GM12878 (cell line): ENCODE results near the gene HJURP. TPM values are rescaled to one million over a fixed set of nuclear protein-coding genes. Genes with fewer than 3 reads are reported as not detected.

Source experiments
- ATF7 ChIP-seq: fragments of 450-650 bp; IDR thresholded peaks from 2 replicates; pipeline ENCODE4 v1.6.1; 2016; ENCODE audit warnings: low read depth, mild to moderate bottlenecking
- EP300 ChIP-seq, 2 experiments: fragments of 150-350 bp in 1 of 2; IDR thresholded peaks; 2 replicates each; pipeline ENCODE4 v1.6.1; 2011 to 2012; ENCODE audit warnings: low read depth in 2 of 2, low read length in 2 of 2, borderline replicate concordance in 1 of 2, improper control_type of control experiment in 1 of 2, inconsistent platforms in 1 of 2; ENCODE audit not compliant: control insufficient read depth in 1 of 2
- GABPA ChIP-seq: IDR thresholded peaks from 2 replicates; pipeline ENCODE4 v1.6.1; 2014; ENCODE audit warnings: antibody characterized with exemption, low read depth, mild to moderate bottlenecking, inconsistent platforms
- IKZF2 ChIP-seq, 2 experiments: fragments of 450-650 bp; IDR thresholded peaks; 2 replicates each; pipeline ENCODE4 v1.6.1; 2017; ENCODE audit warnings: mild to moderate bottlenecking in 2 of 2, moderate library complexity in 2 of 2
- LARP7 ChIP-seq: fragments of 450-650 bp; IDR thresholded peaks from 2 replicates; pipeline ENCODE4 v1.6.1; 2017; ENCODE audit warnings: mild to moderate bottlenecking
- MAX ChIP-seq: IDR thresholded peaks from 2 replicates; pipeline ENCODE4 v1.6.1; 2012; ENCODE audit warnings: low read depth, low read length, improper control_type of control experiment
- MYC ChIP-seq: IDR thresholded peaks from 2 replicates; pipeline ENCODE4 v1.6.1; 2011; ENCODE audit warnings: mild to moderate bottlenecking, low read length, moderate library complexity, inconsistent platforms; ENCODE audit not compliant: insufficient read depth, insufficient replicate concordance, insufficient read length, severe bottlenecking
- NFYA ChIP-seq: IDR thresholded peaks from 2 replicates; pipeline ENCODE4 v1.6.1; 2011; ENCODE audit warnings: low read depth, mild to moderate bottlenecking, low read length, improper control_type of control experiment, borderline replicate concordance
- NFYB ChIP-seq: IDR thresholded peaks from 2 replicates; pipeline ENCODE4 v1.6.1; 2011; ENCODE audit warnings: low read depth, mild to moderate bottlenecking, low read length, improper control_type of control experiment, moderate library complexity; ENCODE audit not compliant: insufficient read depth
- NRF1 ChIP-seq: conservative IDR thresholded peaks from 2 replicates; pipeline ENCODE4 v1.6.1; 2011; ENCODE audit warnings: mild to moderate bottlenecking, low read depth, low read length, improper control_type of control experiment
- RFX5 ChIP-seq: IDR thresholded peaks from 2 replicates; pipeline ENCODE4 v1.6.1; 2011; ENCODE audit warnings: low read depth, low read length, improper control_type of control experiment
- SIN3A ChIP-seq: IDR thresholded peaks from 2 replicates; pipeline ENCODE4 v1.6.1; 2012; ENCODE audit warnings: low read depth, low read length, improper control_type of control experiment
- SMAD1 ChIP-seq: fragments of 450-650 bp; IDR thresholded peaks from 2 replicates; pipeline ENCODE4 v1.6.1; 2018; ENCODE audit warnings: mild to moderate bottlenecking, low read depth; ENCODE audit not compliant: partially characterized antibody
- SUPT20H ChIP-seq: IDR thresholded peaks from 2 replicates; pipeline ENCODE4 v1.6.1; 2011; ENCODE audit warnings: low read depth, mild to moderate bottlenecking, low read length, moderate library complexity, borderline replicate concordance; ENCODE audit not compliant: control insufficient read depth
- WRNIP1 ChIP-seq: IDR thresholded peaks from 2 replicates; pipeline ENCODE4 v1.6.1; 2011; ENCODE audit warnings: low read depth, low read length, improper control_type of control experiment, borderline replicate concordance
- ZBTB11 ChIP-seq: fragments of 450-650 bp; formaldehyde crosslinking; IDR thresholded peaks from 2 replicates; pipeline ENCODE4 v1.5.0; 2022; ENCODE audit warnings: mild to moderate bottlenecking, missing genetic modification characterization
- ZNF207 ChIP-seq: fragments of 450-650 bp; IDR thresholded peaks from 2 replicates; pipeline ENCODE4 v1.6.1; 2014; ENCODE audit warnings: antibody characterized with exemption, mild to moderate bottlenecking, borderline replicate concordance
- ZNF592 ChIP-seq: fragments of 450-650 bp; IDR thresholded peaks from 2 replicates; pipeline ENCODE4 v1.6.1; 2017; ENCODE audit warnings: mild to moderate bottlenecking, moderate library complexity
- polyA plus RNA-seq, 11 experiments: library from polyadenylated mRNA; depleted of rRNA in 4 of 11; unstranded in 6 of 11; stranded (reverse) in 5 of 11; fragments of >200 nt; fragmentation: Nextera tagmentation in 4 of 11; fragmentation: Illumina TruSeq in 1 of 11; extraction: Ambion mirVana in 4 of 11; extraction: Trizol in 1 of 11; gene quantifications; 1 replicate in 1 of 11; 2 replicates in 10 of 11; pipeline versions ENCODE4 v1.2.1 to v1.2.3, GENCODE V29; 2011 to 2016; ENCODE audit warnings: inconsistent platforms in 2 of 11, missing spikeins in 2 of 11, low read depth in 1 of 11
- total RNA-seq, 4 experiments: library from RNA; depleted of rRNA in 3 of 4; stranded (reverse); fragments of >200 nt in 3 of 4; fragmentation: Illumina TruSeq in 1 of 4; extraction: Trizol in 1 of 4; gene quantifications; 2 replicates each; pipeline versions ENCODE4 v1.2.1 to v1.2.3, GENCODE V29; 2013 to 2021

Gene HJURP
- total and polyA plus RNA-seq, 10 of the 15 experiments (the other 5 are each of a cell fraction or from before 2014, with no cell fraction given) = 12.7 to 68.9 (median 44.4) TPM

- no peak for TF ChIP-seq ZNF592
- no peak for TF ChIP-seq WRNIP1
- TF ChIP-seq LARP7 = no peak
- TF ChIP-seq IKZF2 (IDR thresholded peaks at IDR 0.05) = no peak
- peak; percentile 82 for TF ChIP-seq GABPA
- TF ChIP-seq ZBTB11 = no peak
- no peak for TF ChIP-seq ATF7
- no peak for TF ChIP-seq SMAD1
- no peak for TF ChIP-seq EP300 (IDR thresholded peaks at IDR 0.05; ENCODE audit: borderline replicate concordance in 1 of 2, control insufficient read depth in 1 of 2, low read depth in 2 of 2, low read length in 2 of 2)
- no peak for TF ChIP-seq SUPT20H
- TF ChIP-seq NRF1 = no peak
- no peak for TF ChIP-seq NFYA
- peak; percentile 61 for TF ChIP-seq MAX
- no peak for TF ChIP-seq ZNF207
- TF ChIP-seq RFX5 = peak; percentile 45; the same call in 1 of the 2 replicates
- peak; percentile 82 for TF ChIP-seq NFYB
- peak; percentile 99 for TF ChIP-seq SIN3A
- no peak for TF ChIP-seq MYC
These were observed at the start of gene HJURP (continued) for GRCh38 chr2:233854241-233854981.
